Rectal smooth muscle tissue (tissue), 1 donor: Measurements from ENCODE around the gene KIFC3.
"Not testable (repeated sequence)": the region's sequence is repeated elsewhere in the genome, so short reads cannot be mapped to it uniquely, and the experiment has no call there.

Source experiments
- H3K27ac ChIP-seq: one replicate; pipeline ENCODE4 v1.7.0; 2013; ENCODE audit warnings: low read depth, low read length, inconsistent platforms
- H3K27me3 ChIP-seq: one replicate; pipeline ENCODE4 v1.7.0; 2013; ENCODE audit warnings: low read length; ENCODE audit not compliant: control insufficient read depth, insufficient read depth
- H3K36me3 ChIP-seq: one replicate; pipeline ENCODE4 v1.7.0; 2013; ENCODE audit warnings: low read length; ENCODE audit not compliant: control insufficient read depth, insufficient read depth
- H3K4me1 ChIP-seq: one replicate; pipeline ENCODE4 v1.7.0; 2013; ENCODE audit warnings: low read length; ENCODE audit not compliant: control insufficient read depth, insufficient read depth
- H3K4me3 ChIP-seq: one replicate; pipeline ENCODE4 v1.7.0; 2013; ENCODE audit warnings: low read length
- H3K9ac ChIP-seq: one replicate; pipeline ENCODE4 v1.7.0; 2013; ENCODE audit warnings: low read length

The KIFC3 gene, protein sequence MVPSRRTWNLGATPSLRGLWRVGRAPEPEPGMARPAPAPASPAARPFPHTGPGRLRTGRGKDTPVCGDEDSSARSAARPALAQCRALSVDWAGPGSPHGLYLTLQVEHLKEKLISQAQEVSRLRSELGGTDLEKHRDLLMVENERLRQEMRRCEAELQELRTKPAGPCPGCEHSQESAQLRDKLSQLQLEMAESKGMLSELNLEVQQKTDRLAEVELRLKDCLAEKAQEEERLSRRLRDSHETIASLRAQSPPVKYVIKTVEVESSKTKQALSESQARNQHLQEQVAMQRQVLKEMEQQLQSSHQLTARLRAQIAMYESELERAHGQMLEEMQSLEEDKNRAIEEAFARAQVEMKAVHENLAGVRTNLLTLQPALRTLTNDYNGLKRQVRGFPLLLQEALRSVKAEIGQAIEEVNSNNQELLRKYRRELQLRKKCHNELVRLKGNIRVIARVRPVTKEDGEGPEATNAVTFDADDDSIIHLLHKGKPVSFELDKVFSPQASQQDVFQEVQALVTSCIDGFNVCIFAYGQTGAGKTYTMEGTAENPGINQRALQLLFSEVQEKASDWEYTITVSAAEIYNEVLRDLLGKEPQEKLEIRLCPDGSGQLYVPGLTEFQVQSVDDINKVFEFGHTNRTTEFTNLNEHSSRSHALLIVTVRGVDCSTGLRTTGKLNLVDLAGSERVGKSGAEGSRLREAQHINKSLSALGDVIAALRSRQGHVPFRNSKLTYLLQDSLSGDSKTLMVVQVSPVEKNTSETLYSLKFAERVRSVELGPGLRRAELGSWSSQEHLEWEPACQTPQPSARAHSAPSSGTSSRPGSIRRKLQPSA

DNA sequence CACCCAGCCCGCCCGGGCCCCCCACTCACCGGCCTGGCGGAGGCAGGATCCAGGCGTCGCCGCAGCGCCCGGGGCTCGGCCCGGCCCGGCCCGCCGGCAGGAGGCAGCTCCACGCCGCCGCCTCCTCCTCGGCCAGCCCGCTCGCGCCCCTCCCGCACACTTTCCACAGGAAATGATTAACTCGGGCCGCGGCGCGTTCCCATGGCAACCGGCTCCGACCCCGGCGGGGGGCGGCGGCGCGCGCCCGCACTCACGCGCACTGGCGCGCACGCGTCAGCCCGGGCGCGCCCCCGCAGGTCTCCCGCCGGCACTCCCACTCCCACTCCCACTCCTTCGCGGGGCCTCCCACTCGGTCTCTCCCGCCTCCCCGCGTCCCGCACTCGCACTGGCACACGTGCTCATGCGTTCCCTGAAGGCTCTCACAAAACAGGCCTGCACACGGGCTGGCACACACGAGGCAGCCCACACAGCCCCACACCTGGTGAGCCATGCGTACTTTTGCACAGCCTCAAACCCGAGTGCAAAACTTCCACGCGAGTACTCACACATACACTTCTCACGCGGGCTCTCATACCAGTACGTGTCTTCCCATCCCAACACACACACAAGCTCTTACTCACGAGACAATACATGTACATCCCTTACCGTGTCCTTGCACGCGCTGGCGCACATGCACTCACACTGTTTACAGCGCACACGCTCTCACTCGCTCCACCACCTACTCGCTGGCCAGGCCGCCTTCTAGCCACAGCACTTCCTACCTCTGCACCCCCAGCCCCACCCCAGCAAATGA lies at the start of gene KIFC3:
Gene KIFC3, minus strand, starts transcription at position 151 of the 793 bp plus-strand sequence. CDS start 4,248 bp downstream, outside the sequence.
- Histone ChIP-seq H3K4me1 (peaks cover 18% of the 10 kb centered on the region), H3K4me3 (peak within 1 kb of the TSS; percentile 70), H3K27me3 (peaks cover 5% of the 10 kb centered on the region), H3K9ac (peak within 1 kb of the TSS; percentile 34), H3K27ac (peak within 1 kb of the TSS; percentile 69), H3K36me3 (no peaks in the 10 kb centered on the region)

DNA sequence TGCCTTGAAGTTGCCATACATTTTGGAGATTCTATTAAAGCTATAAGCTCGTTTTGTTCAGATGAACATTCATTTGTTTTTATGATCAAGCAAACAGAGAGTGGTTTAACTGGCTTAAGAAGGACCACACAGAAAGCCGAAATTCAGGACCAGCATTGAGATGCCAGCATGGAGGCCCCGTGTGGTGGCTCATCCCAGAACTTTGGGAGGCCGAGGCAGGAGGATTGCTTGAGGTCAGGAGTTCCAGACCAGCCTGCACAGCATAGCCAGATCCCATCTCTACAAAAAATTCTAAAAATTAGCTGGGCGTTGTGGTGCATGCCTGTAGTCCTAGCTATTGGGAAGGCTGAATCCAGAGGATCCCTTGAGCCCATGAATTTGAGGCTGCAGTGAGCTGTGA lies 45.9 kb upstream of the KIFC3 start:
- Histone ChIP-seq H3K27me3 (no peaks in the 10 kb centered on the region), H3K9ac (no peak overlapping the region), H3K4me3 (no peak overlapping the region)

DNA sequence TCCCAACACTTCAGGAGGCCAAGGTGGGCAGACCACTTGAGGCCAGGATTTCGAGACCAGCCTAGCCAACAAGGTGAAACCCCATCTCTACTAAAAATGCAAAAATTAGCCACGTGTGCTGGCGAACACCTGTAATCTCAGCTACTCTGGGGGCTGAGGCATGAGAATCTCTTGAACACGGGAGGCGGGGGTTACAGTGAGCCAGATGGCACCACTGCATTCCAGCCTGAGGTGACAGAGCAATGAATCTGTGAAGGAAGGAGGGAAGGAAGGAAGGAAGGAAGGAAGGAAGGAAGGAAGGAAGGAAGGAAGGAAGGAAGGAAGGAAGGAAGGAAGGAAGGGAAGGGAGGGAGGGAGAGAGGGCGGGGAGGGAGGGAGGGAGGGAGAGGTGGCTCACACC lies 44.6 kb upstream of the KIFC3 start:
- H3K4me3 ChIP-seq, H3K9ac ChIP-seq, H3K27me3 ChIP-seq, H3K36me3 ChIP-seq, H3K27ac ChIP-seq, H3K4me1 ChIP-seq: not testable (repeated sequence)

More for the DNA sequence above, 45.9 kb upstream of the KIFC3 start:
- Histone ChIP-seq H3K27ac (no peak overlapping the region), H3K36me3 (no peaks in the 10 kb centered on the region), H3K4me1 (no peaks in the 10 kb centered on the region)

DNA sequence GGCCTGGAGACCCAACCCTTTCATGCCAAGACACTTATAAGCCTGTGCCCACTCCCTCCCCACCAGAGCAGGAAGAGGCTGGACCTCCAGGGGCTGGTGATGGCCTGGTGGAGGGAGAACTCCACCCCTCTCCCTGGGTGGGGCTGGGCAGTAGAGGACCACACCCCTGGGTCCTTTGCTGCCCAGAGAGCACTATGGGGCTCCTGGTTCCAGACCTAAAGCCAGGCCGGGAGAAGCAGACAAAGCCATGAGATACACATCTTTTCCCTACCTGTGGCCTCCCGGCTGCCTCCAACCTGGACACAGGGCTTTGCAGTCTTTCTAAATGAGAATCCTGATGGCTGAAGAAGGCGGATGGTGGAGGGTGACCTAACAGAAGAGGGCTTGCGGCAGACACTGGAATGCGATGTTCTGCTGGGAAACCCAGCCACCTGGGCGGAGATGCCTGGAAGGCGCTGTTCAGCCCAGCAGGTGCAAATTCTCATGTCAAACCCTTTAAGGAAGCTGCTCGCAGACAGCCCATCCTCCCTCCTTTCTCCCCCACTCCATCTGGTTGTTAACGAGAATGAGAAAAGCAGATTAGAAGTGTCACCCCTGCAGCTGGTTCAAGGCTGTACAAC lies 43.9 kb upstream of the KIFC3 start:
- H3K9ac ChIP-seq, result no peak overlapping the region
- H3K27ac ChIP-seq, result no peak overlapping the region
- H3K4me1 ChIP-seq, result no peaks in the 10 kb centered on the region
- H3K36me3 ChIP-seq, result no peaks in the 10 kb centered on the region
- H3K27me3 ChIP-seq, result no peaks in the 10 kb centered on the region
- no peak overlapping the region for H3K4me3 ChIP-seq

DNA sequence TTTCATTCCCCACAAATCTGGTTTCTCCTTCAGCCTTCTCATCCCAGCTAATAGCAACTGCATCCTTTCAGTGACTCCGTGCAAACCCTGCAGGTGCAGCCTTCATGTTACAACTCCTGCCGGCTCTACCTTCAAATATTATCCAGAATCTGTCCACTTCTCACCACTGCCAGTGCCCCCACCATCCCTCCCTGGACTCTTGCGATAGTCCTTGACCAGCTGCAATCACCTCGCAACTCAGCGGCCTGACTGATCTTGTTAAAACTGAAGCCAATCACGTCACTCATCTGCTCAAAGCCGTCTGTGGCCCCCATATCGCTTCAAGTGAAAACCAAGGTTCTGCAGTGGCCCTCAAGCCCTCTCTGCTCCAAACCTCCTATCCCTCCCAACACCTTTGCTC lies 42.8 kb upstream of the KIFC3 start:
- no peak overlapping the region for H3K9ac ChIP-seq

DNA sequence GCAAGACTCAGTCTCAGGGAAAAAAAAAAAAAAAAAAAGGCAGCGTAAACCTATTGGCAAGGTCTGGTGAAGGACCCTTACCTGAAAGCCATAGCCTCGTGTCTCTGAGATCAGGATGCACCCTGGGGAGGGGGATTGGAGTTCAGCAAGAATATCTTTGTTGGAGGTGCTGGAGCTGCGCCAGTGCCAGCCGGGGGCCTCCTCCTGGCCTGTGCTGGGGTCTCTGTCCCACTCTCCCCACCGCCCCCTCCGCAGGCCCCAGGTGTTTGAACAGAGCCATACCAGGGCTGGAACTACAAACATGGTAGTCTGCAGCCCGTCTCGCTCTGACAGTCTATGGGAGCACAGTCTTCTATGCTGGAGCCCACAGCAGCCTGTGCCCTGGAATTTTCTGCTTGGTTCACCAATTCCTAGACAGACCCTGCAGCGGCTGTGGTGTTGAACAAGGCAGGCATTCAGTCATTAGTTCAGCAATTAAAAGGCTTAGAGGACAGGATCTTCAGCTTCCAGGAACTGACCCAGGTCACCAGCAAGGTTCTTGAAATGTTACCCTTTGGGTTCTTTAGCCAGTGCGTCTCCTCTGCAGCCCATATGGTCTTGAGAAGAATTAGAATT lies 42.2 kb upstream of the KIFC3 start:
- Histone ChIP-seq H3K36me3 (no peaks in the 10 kb centered on the region), H3K4me3 (no peak overlapping the region), H3K27ac (no peak overlapping the region), H3K9ac (no peak overlapping the region), H3K27me3 (no peaks in the 10 kb centered on the region), H3K4me1 (no peaks in the 10 kb centered on the region)

More for the DNA sequence above, 42.8 kb upstream of the KIFC3 start:
- Histone ChIP-seq H3K36me3 (no peaks in the 10 kb centered on the region), H3K4me1 (no peaks in the 10 kb centered on the region), H3K27me3 (no peaks in the 10 kb centered on the region), H3K27ac (no peak overlapping the region), H3K4me3 (no peak overlapping the region)

DNA sequence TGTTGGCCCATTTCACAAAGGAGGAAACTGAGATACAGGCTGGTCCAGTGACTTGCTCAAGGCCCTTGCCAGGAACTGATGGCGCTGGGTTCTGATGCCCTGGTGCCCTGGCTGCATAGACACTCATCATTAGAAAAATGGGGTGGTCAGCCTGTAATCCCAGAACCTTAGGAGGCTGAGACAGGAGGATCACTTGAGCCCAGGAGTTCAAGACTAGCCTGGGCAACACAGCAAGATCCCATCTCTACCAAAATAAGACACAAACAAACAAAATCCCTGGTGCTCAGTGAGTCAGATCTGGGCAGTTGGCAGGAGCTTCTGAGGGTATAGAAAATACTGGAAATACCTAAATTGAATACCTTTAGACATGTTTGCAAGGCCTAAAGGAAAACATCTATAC lies 41.1 kb upstream of the KIFC3 start:
- no peak overlapping the region for H3K27ac ChIP-seq
- H3K9ac ChIP-seq, result no peak overlapping the region

DNA sequence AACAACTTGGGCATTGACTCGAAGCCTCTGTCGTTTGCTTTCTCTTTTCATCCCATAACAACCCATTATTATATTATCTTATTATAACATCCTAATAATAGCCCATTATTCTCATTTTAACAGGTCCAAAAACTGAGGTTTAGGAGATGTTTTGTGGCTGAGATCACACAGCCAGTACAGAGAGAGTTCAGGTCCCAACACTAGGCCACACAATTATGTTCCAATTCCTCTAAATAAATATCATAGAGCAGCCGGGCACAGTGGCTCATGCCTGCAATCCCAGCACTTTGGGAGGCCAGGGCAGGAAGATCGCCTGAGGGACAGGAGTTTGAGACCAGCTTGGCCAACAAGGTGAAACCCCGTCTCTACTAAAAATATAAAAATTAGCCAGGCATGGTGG lies 40.3 kb upstream of the KIFC3 start:
- no peak overlapping the region for H3K4me3 ChIP-seq
- H3K27me3 ChIP-seq, result no peaks in the 10 kb centered on the region

More for the DNA sequence above, 41.1 kb upstream of the KIFC3 start:
- Histone ChIP-seq H3K4me3 (no peak overlapping the region), H3K27me3 (no peaks in the 10 kb centered on the region), H3K4me1 (no peaks in the 10 kb centered on the region), H3K36me3 (no peaks in the 10 kb centered on the region)

DNA sequence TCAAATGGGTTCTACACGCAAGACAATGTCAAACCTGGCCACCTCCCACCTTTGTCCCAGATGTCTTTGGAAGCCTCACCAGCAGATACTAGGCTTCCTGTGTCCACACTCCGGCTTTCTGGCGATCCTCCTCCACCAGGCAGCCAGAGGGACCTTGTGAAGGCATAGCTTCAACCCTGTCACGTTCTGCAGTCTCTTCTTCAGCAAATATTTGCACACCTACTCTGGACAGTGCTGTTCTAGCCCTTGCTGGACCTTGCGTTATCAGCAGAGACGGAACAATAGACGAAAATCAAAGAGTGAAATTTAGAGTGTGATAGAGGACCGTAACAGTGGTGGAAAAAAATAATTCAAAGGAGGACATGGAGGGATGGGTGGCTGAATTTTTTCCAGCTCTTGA lies 38.5 kb upstream of the KIFC3 start:
- Histone ChIP-seq H3K4me3 (no peak overlapping the region), H3K27ac (no peak overlapping the region), H3K9ac (no peak overlapping the region), H3K36me3 (no peaks in the 10 kb centered on the region), H3K27me3 (no peaks in the 10 kb centered on the region), H3K4me1 (no peaks in the 10 kb centered on the region)

More for the DNA sequence above, 40.3 kb upstream of the KIFC3 start:
- Histone ChIP-seq H3K9ac (no peak overlapping the region), H3K4me1 (no peaks in the 10 kb centered on the region), H3K27ac (no peak overlapping the region), H3K36me3 (no peaks in the 10 kb centered on the region)

DNA sequence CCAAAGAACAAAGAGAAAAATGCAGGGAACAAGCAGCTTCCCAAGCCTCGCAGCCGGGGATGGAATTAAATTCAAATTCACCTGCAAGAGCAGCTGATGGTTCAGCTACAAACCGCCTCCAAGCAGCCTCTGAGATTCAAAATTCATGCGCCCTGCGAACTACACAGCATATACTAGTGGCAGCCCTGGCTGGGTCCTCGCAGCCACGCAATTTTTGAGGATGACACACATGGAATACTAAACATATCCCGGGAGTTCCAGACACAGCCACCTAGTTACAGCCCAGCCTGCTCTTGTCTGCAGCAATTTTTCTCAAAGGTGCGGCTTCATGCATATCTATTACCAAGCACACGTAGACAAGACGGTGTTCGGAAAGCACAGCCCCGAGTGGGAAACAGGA lies 35.9 kb upstream of the KIFC3 start:
- H3K36me3 ChIP-seq, result no peaks in the 10 kb centered on the region
- no peak overlapping the region for H3K9ac ChIP-seq
- H3K27me3 ChIP-seq, result no peaks in the 10 kb centered on the region
- H3K27ac ChIP-seq, result no peak overlapping the region
- H3K4me3 ChIP-seq, result no peak overlapping the region
- H3K4me1 ChIP-seq, result no peaks in the 10 kb centered on the region

DNA sequence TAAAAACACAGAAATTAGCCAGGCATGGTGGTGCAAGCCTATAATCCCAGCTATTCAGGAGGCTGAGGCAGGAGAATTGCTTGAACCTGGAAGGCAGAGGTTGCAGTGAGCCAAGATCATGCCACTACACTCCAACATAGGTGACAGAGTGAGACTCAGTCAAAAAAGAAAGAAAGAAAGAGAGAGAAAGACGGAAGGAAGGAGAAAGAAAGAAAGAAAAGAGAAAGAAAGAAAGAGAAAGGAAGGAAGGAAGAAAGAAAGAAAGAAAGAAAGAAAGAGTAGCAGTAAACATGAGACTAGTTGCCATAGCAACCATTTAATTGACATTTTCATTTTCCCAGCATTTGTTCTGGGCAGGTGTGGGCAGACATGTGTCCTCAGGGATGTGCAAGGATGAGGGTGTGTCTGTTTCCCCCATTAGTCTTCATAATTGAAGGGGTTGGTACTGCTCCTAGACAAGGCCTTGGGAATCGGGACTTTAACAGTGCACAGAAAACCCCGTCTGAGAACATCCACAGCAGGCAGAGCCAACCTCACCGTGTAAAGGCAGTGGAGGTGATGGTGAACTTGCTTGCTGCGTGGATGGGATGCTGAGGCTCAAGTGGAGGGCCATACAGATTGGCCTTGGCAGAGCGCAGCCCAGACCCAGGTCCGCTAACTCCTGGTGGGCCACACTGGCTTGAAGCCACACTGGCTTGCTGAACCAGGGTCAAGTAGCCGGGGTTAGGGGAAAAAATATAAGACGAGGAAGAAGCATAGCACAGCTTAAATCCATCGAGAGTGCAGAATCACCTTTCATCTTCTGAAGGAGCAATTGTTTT lies 35.2 kb upstream of the KIFC3 start:
- Histone ChIP-seq H3K9ac (no peak overlapping the region), H3K27me3 (no peaks in the 10 kb centered on the region), H3K36me3 (no peaks in the 10 kb centered on the region), H3K4me1 (no peaks in the 10 kb centered on the region), H3K27ac (no peak overlapping the region), H3K4me3 (no peak overlapping the region)
